A673 (cell line): Measurements from ENCODE around the gene FBXL13.

ENCODE experiments used
- EZH2 ChIP-seq: fragments of 200-600 bp; sonication (generic); IDR thresholded peaks from 2 replicates; pipeline ENCODE4 v1.6.1; 2017; ENCODE audit warnings: borderline replicate concordance, low read depth, mild to moderate bottlenecking, mixed read lengths, antibody characterized with exemption, low read length; ENCODE audit not compliant: poor library complexity, severe bottlenecking
- TF ChIP-seq, protein P1 (sequence below): fragments of 300-800, 200-600 bp; sonication (generic); conservative IDR thresholded peaks from 2 replicates; pipeline ENCODE4 v1.5.1; 2017; ENCODE audit warnings: low read depth, mild to moderate bottlenecking, antibody characterized with exemption, low read length, moderate library complexity, mixed read lengths

DNA sequence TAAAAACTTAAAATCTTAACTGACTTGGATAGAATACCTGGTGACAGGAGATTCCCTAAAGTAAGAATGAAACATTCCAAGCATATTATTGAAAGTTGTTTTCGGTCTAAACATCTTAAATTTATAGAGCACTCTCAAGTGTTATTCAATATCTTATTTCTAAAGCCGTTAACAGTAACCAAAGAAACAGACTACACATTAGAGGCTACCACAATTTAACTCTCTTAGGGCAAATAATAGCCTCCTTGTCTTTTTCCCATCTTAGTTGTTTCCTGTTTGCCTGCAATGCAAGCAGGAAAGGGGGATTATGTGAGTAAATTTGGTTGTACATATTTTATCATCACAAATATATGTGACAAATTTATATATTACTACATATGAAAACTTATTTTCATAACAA, 42.9 kb upstream of the FBXL13 start:
- no peak for TF ChIP-seq EZH2
- TF ChIP-seq, protein P1, sequence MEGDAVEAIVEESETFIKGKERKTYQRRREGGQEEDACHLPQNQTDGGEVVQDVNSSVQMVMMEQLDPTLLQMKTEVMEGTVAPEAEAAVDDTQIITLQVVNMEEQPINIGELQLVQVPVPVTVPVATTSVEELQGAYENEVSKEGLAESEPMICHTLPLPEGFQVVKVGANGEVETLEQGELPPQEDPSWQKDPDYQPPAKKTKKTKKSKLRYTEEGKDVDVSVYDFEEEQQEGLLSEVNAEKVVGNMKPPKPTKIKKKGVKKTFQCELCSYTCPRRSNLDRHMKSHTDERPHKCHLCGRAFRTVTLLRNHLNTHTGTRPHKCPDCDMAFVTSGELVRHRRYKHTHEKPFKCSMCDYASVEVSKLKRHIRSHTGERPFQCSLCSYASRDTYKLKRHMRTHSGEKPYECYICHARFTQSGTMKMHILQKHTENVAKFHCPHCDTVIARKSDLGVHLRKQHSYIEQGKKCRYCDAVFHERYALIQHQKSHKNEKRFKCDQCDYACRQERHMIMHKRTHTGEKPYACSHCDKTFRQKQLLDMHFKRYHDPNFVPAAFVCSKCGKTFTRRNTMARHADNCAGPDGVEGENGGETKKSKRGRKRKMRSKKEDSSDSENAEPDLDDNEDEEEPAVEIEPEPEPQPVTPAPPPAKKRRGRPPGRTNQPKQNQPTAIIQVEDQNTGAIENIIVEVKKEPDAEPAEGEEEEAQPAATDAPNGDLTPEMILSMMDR: no peak
